GM19351 (cell line): ENCODE data around the gene PRR11.
"Not testable (repeated sequence)": the region's sequence is repeated elsewhere in the genome, so short reads cannot be mapped to it uniquely, and the experiment has no call there.

Source experiments
- ATAC-seq: cut with Tn5 transposase; IDR thresholded peaks from one replicate; pipeline ENCODE4 v1.9.1; 2021; ENCODE audit warnings: mild to moderate bottlenecking, moderate library complexity; ENCODE audit not compliant: unreplicated experiment

PRR11 gene

GRCh38 chr17:59219370-59219769 lies 63.8 kb downstream of the PRR11 start:
- ATAC-seq, result no peak

- ATAC-seq, result peak; percentile 3
These were observed 64.4 kb downstream of the PRR11 start for GRCh38 chr17:59219992-59220327.

DNA sequence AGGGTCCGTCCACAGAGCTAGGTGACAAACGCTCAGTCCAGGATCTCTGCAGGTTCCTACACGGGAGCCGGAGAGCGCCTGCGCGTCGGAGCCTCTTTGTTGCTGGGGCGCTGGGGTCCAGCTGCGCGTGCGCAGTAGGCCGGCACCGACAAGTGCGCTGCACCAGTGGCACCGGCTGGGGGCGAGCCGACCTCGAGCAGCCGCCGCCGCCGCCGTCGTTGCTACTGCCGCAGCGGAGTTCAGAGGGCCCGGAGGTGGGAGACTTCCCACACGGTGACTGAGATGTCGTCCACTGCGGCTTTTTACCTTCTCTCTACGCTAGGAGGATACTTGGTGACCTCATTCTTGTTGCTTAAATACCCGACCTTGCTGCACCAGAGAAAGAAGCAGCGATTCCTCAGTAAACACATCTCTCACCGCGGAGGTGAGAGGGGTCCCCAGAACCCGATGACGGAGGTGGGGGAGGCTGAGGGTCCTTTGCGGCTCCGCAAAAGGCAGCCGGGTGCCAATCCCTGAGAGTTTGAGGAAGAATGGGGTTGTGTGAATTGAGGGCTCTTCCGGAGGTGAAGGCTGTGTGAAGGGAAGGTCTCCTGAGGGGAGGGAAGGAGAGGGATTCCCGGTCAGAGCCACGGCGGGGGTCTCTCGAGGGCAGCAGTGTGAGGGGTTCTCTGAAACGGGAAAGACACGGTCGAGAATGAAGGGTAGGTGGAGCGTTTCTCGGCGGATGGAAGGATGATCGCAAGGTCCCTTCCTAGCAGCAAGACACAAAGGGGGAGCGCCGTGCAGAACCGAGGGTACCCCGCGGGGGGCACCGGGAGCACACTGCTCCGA lies 65.0 kb downstream of the PRR11 start, which contains the start of gene GDPD1:
Gene GDPD1 (plus strand): TSS at position 184 of the 831 bp plus-strand sequence. CDS start 99 bp downstream, at position 283.
- ATAC-seq, result peak; percentile 89

DNA sequence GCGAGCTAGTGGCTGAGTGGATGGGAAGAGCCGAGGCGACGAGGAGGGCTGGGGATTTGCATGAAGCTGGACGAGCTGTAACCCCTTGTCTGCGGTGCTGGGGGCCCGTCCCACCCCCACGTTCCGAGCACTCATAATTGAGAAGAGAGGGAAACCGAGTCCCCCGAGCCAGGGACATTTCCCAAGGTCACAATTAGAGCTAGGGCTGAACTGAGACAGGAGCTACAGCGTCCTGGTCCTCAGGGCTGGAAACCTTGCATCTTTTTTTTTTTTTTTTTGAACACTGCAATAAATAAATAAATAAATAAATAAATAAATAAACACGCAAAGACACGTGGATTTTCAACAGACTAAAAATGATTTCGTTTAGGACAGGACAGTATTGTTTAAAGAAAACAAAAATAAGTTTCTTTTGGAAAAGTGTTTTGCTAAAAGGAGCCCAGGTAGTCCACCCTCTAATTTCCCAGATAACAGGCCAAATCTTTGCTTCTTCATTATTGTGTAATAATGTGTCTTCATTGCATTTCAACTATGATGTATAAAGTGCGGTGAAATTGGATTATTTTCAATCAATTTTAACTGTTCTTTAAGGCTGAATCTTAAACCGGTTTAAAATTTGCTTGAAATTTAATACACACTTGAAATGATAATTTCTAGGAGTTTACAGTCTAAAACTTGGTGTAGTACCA lies 65.8 kb downstream of the PRR11 start:
- ATAC-seq, result no peak

DNA sequence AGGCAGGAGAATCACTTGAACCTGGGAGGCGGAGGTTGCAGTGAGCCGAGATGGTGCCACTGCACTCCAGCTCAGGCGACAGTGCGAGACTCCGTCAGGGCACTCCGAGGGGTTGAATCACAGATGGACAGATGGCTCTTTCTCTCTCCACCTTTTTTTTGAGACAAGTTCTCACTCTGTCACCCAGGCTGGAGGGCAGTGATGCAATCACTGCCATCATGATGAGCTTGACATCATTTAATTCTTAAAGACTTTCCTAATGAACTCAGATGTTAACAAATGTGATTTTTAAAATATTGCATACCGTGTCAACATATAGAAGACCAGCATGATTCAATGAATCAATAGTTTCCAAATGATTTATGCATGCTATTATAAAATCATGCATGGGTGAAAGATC lies 68.3 kb downstream of the PRR11 start:
- ATAC-seq, result no peak

DNA sequence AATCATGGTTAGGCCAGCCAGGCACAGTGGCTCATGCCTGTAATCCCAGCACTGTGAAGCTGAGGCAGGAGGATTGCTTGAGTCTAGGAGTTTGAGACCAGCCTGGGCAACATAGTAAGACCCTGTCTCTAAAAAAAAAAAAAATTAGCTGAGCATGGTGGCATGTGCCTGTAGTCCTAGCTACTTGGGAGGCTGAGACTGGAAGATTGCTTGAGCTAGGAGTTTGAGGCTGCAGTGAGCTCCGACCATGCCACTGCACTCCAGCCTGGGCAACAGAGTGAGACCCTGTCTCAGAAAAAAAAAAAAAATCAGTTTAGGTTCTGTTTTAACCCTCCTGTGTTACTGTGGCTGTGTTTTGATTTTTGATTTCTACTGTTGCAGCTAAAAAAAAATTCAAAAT lies 73.0 kb downstream of the PRR11 start:
- not testable (repeated sequence) for ATAC-seq

DNA sequence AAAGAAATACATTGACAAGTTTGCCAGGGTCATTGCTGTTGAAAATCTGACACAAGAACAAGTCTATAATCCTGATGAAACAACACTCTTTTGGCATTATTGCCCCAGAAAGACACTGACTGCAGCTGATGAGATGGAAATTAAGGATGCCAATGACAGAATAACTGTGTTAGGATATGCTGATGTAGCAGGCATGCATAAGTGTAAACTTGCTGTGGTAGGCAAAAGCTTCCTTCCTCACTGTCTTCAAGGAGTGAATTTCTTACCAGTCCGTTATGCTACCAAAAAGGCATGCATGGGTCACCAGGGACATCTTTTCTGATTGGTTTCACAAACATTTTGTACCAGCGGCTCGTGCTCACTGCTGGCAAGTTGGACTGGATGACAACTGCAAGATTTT lies 75.2 kb downstream of the PRR11 start:
- no peak for ATAC-seq

- ATAC-seq, result no peak
These were observed 79.1 kb downstream of the PRR11 start for GRCh38 chr17:59234631-59235030.

- ATAC-seq, result no peak
These were observed 83.4 kb downstream of the PRR11 start for GRCh38 chr17:59238906-59239305.

- ATAC-seq, result no peak
These were observed 88.5 kb downstream of the PRR11 start for GRCh38 chr17:59244081-59244480.
